PC-3 (cell line): ENCODE measurements around the gene VEGFA.

Source experiments
- CTCF ChIP-seq: fragments of 300-600 bp; sonication (generic); conservative IDR thresholded peaks from 2 replicates; pipeline ENCODE4 v1.5.1; 2017; ENCODE audit warnings: antibody characterized with exemption, low read depth, mild to moderate bottlenecking, low read length
- EZH2 ChIP-seq: fragments of 300-600 bp; sonication (generic); IDR thresholded peaks from one replicate; pipeline ENCODE4 v1.6.1; 2017; ENCODE audit warnings: antibody characterized with exemption, mild to moderate bottlenecking, low read length; ENCODE audit not compliant: unreplicated experiment

- TF ChIP-seq CTCF (no peak), EZH2 (no peak)
Measured at GRCh38 chr6:43780293-43780692, 10.3 kb downstream of the VEGFA start.
